Measurements from ENCODE around the gene SLC8A1. TPM values are rescaled to one million over a fixed set of nuclear protein-coding genes. Genes with fewer than 3 reads are reported as not detected.

The SLC8A1 gene
- total and polyA plus RNA-seq, 2 of the 13 experiments (the other 11 are each of a cell fraction or from before 2014, with no cell fraction given) = not detected

GRCh38 chr2:40098786-40099470, 353.0 kb downstream of the SLC8A1 start:
- TF ChIP-seq PRDM10 (CRISPR knock-in tag; IDR thresholded peaks at IDR 0.05; ENCODE audit: low read depth) (no peak), FOSL2 (CRISPR knock-in tag; IDR thresholded peaks at IDR 0.05) (no peak), RAD51 (IDR thresholded peaks at IDR 0.05; ENCODE audit: borderline replicate concordance) (peak; percentile 55; the same call in 1 of the 2 replicates), CENPX (CRISPR knock-in tag; IDR thresholded peaks at IDR 0.05) (no peak)
- BruUV-seq (replicated peaks) = no TSS peak
- Histone ChIP-seq H3K27me3 (ENCODE audit: control insufficient read depth in 1 of 2, insufficient read depth in 2 of 2, low read length in 2 of 2) (no peaks in the 10 kb centered on the region), H4K20me1 (ENCODE audit: insufficient read depth, low read length) (no peaks in the 10 kb centered on the region), H3K4me1 (ENCODE audit: insufficient read depth, low read length) (no peaks in the 10 kb centered on the region), H3K4me3 (replicated peaks in 1 of 3; ENCODE audit: insufficient read depth in 1 of 3, low read depth in 2 of 3, low read length in 3 of 3) (no peak overlapping the region), H2AFZ (ENCODE audit: low read length) (no peak overlapping the region), H3K9ac (ENCODE audit: insufficient read depth, low read depth, low read length) (no peak overlapping the region), H3K79me2 (ENCODE audit: insufficient read depth, low read length) (no peaks in the 10 kb centered on the region), H3K9me3 (ENCODE audit: low read length) (no peaks in the 10 kb centered on the region), H3K27ac (ENCODE audit: extremely low read length, insufficient read depth, low read length) (no peak overlapping the region), H3K36me3 (replicated peaks in 1 of 2; ENCODE audit: control insufficient read depth in 1 of 2, insufficient read depth in 2 of 2, low read length in 2 of 2) (no peaks in the 10 kb centered on the region), H3K4me2 (ENCODE audit: low read depth, low read length) (no peak overlapping the region)
- intact Hi-C loops (cut with micrococcal nuclease; ENCODE audit: unreplicated experiment) (no loop called here), in situ Hi-C loops (cut with HindIII; ENCODE audit: extremely low pct_ligation_motif_present, low pct_unique_long_range_greater_than_20kb) (no loop called here)
- DNase-seq (ENCODE audit: low spot score) (no peak), ATAC-seq (no peak), FAIRE-seq (no peak)
- POLR2A ChIA-PET = no interaction called here
- CTCF ChIA-PET (ENCODE audit: low intra/inter-chr PET ratio, low total read pairs) = no interaction called here
- WGBS (ENCODE audit: low lambda C conversion rate) = 14% methylated on average over 9 of the region's 9 CpGs
